HTR-8/SVneo (cell line): ENCODE results near the gene RAI2.

ENCODE experiments used
- DNase-seq: peaks from one replicate; pipeline ENCODE4 v3.0.0; 2011; ENCODE audit warnings: low spot score, mixed read lengths; ENCODE audit not compliant: insufficient read length
- FAIRE-seq: peaks from 2 replicates; lab custom pipeline; 2011; peaks lifted over from hg19 to GRCh38; lab: Jason Lieb, UNC

The RAI2 gene

GRCh38 chrX:17860811-17861488 lies at the start of gene RAI2:
Gene RAI2 (minus strand): TSS chrX:17861298. CDS start chrX:17802010, 59,288 bp downstream.
- FAIRE-seq (no peak), DNase-seq (no peak)

GRCh38 chrX:17888421-17888820 lies 27.3 kb upstream of the RAI2 start:
- FAIRE-seq (no peak), DNase-seq (no peak)

GRCh38 chrX:17882680-17883079 lies 21.6 kb upstream of the RAI2 start:
- FAIRE-seq (no peak), DNase-seq (no peak)

GRCh38 chrX:17878028-17878670 lies 17.1 kb upstream of the RAI2 start:
- FAIRE-seq, result no peak
- no peak for DNase-seq

GRCh38 chrX:17876135-17876534 lies 15.0 kb upstream of the RAI2 start:
- FAIRE-seq, result no peak
- no peak for DNase-seq

GRCh38 chrX:17869580-17869979 lies 8.5 kb upstream of the RAI2 start:
- DNase-seq (no peak), FAIRE-seq (no peak)

GRCh38 chrX:17861489-17862011 lies 452 bp upstream of the RAI2 start:
- no peak for FAIRE-seq
- DNase-seq, result no peak

GRCh38 chrX:17860179-17860780 lies 818 bp downstream of the RAI2 start:
- no peak for FAIRE-seq
- DNase-seq, result no peak

GRCh38 chrX:17859609-17860178 lies 1.4 kb downstream of the RAI2 start:
- DNase-seq (no peak), FAIRE-seq (no peak)

GRCh38 chrX:17854531-17854930 lies 6.6 kb downstream of the RAI2 start:
- DNase-seq, result no peak
- FAIRE-seq, result no peak

- FAIRE-seq (no peak), DNase-seq (no peak)
Measured at GRCh38 chrX:17854069-17854468, 7.0 kb downstream of the RAI2 start.

- DNase-seq (no peak), FAIRE-seq (no peak)
Measured at GRCh38 chrX:17851874-17852273, 9.2 kb downstream of the RAI2 start.

- no peak for DNase-seq
- no peak for FAIRE-seq
Measured at GRCh38 chrX:17848545-17849265, 12.4 kb downstream of the RAI2 start.

GRCh38 chrX:17846045-17846444 lies 15.1 kb downstream of the RAI2 start:
- no peak for FAIRE-seq
- no peak for DNase-seq

GRCh38 chrX:17844236-17844635 lies 16.9 kb downstream of the RAI2 start:
- FAIRE-seq, result no peak
- DNase-seq, result no peak

- DNase-seq (no peak), FAIRE-seq (no peak)
Measured at GRCh38 chrX:17842769-17843525, 18.2 kb downstream of the RAI2 start.

- DNase-seq (no peak), FAIRE-seq (no peak)
Measured at GRCh38 chrX:17839269-17839668, 21.8 kb downstream of the RAI2 start.

GRCh38 chrX:17836830-17837229 lies 24.3 kb downstream of the RAI2 start:
- FAIRE-seq, result no peak
- DNase-seq, result no peak

- DNase-seq (no peak), FAIRE-seq (no peak)
Measured at GRCh38 chrX:17833954-17834353, 27.1 kb downstream of the RAI2 start.

GRCh38 chrX:17831255-17831654 lies 29.8 kb downstream of the RAI2 start:
- DNase-seq (no peak), FAIRE-seq (no peak)
